Measurements from ENCODE around the gene ANKHD1. TPM values are rescaled to one million over a fixed set of nuclear protein-coding genes. Genes with fewer than 3 reads are reported as not detected.
"Not testable (repeated sequence)": the region's sequence is repeated elsewhere in the genome, so short reads cannot be mapped to it uniquely, and the experiment has no call there.

ANKHD1 gene
- total RNA-seq, 1 experiment from 2014 or later, result 130 TPM

DNA sequence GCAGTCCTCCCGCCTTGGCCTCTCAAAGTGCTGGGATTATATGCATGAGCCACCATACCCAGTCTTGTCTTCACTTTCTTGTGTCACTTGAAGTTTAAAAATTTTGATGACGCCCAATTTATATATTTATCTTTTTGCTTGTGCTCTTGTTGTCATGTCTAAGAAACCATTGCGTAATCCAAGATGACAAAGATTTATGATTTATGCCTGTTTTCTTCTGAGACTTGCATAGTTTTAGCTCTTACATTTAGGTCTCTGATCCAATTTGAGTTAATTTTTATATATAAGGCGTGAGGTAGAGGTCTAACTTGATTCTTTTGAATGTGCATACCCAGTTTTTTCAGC is 18.6 kb downstream of the ANKHD1 start:
- Mint-ChIP-seq H3K27ac (ENCODE audit: unreplicated experiment) (peak overlapping the region; percentile 56), H3K4me3 (ENCODE audit: unreplicated experiment) (no peak overlapping the region), H3K36me3 (ENCODE audit: insufficient read depth, unreplicated experiment) (peaks cover 33% of the 10 kb centered on the region), H3K27me3 (ENCODE audit: insufficient read depth, unreplicated experiment) (no peaks in the 10 kb centered on the region), H3K9me3 (ENCODE audit: unreplicated experiment) (no peaks in the 10 kb centered on the region), H3K4me1 (ENCODE audit: low read depth, unreplicated experiment) (peaks cover 21% of the 10 kb centered on the region)
- BruUV-seq (replicated peaks), result no TSS peak
- POLR2A ChIA-PET, result no interaction called here
- Histone ChIP-seq H3K4me1 (0 out of 2 replicates have a peak, but pooled peaks cover 5% of the 10 kb centered on the region), H3K9me3 (no peaks in the 10 kb centered on the region), H3K4me3 (ENCODE audit: low read depth, low read length) (no peak overlapping the region), H3K27me3 (replicated peaks; ENCODE audit: control insufficient read depth, insufficient read depth, low read length) (no peaks in the 10 kb centered on the region), H3K36me3 (ENCODE audit: control insufficient read depth, insufficient read depth, low read length) (peaks cover 1% of the 10 kb centered on the region; the same call in 1 of the 2 replicates)
- DNase-seq, result no peak
- TF ChIP-seq, protein P1, sequence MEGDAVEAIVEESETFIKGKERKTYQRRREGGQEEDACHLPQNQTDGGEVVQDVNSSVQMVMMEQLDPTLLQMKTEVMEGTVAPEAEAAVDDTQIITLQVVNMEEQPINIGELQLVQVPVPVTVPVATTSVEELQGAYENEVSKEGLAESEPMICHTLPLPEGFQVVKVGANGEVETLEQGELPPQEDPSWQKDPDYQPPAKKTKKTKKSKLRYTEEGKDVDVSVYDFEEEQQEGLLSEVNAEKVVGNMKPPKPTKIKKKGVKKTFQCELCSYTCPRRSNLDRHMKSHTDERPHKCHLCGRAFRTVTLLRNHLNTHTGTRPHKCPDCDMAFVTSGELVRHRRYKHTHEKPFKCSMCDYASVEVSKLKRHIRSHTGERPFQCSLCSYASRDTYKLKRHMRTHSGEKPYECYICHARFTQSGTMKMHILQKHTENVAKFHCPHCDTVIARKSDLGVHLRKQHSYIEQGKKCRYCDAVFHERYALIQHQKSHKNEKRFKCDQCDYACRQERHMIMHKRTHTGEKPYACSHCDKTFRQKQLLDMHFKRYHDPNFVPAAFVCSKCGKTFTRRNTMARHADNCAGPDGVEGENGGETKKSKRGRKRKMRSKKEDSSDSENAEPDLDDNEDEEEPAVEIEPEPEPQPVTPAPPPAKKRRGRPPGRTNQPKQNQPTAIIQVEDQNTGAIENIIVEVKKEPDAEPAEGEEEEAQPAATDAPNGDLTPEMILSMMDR (IDR thresholded peaks at IDR 0.05; ENCODE audit: insufficient read depth in 1 of 2, low read depth in 1 of 2, low read length in 1 of 2, severe bottlenecking in 1 of 2, unreplicated experiment in 1 of 2), result no peak
- intact Hi-C loops (cut with micrococcal nuclease; ENCODE audit: unreplicated experiment), result no loop called here
- CTCF ChIA-PET, result no interaction called here

DNA sequence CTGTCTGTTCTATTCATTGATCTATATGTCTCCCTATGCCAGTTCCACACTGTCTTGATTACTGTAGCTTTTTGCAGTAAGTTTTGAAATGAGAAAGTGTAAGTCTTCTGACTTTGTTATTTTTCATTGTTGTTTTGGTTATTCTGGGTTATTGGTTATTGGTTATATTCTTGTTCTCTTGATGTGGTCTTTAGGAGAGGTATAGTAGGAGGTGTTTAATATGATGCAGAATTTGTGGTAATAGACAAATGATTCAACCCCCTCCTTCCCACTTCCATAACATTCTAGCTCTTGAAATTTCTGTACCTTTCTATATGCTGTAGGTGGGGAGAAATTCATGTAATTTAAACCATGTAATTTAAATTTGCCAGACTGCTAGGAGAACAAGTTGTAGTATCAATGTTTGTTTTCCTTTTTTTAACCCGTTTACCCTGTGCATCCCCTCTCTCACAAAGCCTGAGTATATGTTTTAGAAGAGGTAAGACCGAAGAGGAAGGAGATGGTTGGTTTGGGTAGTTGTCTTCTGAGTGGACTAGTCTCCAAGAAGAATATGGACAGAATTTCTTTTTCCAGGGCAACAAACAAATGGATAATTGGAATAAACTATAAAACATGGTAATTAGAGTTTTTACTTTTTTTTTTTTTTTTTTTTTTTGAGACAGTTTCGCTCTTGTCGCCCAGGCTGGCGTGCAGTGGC is 19.2 kb downstream of the ANKHD1 start:
- no peak for DNase-seq
- Histone ChIP-seq H3K36me3 (ENCODE audit: control insufficient read depth, insufficient read depth, low read length) (peaks cover 1% of the 10 kb centered on the region; the same call in 1 of the 2 replicates), H3K27me3 (replicated peaks; ENCODE audit: control insufficient read depth, insufficient read depth, low read length) (no peaks in the 10 kb centered on the region), H3K9me3 (no peaks in the 10 kb centered on the region), H3K4me3 (ENCODE audit: low read depth, low read length) (no peak overlapping the region), H3K4me1 (0 out of 2 replicates have a peak, but pooled peaks cover 5% of the 10 kb centered on the region)
- TF ChIP-seq, protein P1 (IDR thresholded peaks at IDR 0.05; ENCODE audit: insufficient read depth in 1 of 2, low read depth in 1 of 2, low read length in 1 of 2, severe bottlenecking in 1 of 2, unreplicated experiment in 1 of 2), result no peak
- CTCF ChIA-PET, result no interaction called here
- no peaks in the 10 kb centered on the region for H3K9me3 Mint-ChIP-seq (ENCODE audit: unreplicated experiment)
- no peak overlapping the region for H3K27ac Mint-ChIP-seq (ENCODE audit: unreplicated experiment)
- H3K36me3 Mint-ChIP-seq (ENCODE audit: insufficient read depth, unreplicated experiment), result peaks cover 36% of the 10 kb centered on the region
- intact Hi-C loops (cut with micrococcal nuclease; ENCODE audit: unreplicated experiment), result no loop called here
- no peak overlapping the region for H3K4me3 Mint-ChIP-seq (ENCODE audit: unreplicated experiment)
- peaks cover 21% of the 10 kb centered on the region for H3K4me1 Mint-ChIP-seq (ENCODE audit: low read depth, unreplicated experiment)
- no TSS peak for BruUV-seq (replicated peaks)
- POLR2A ChIA-PET, result no interaction called here
- no peaks in the 10 kb centered on the region for H3K27me3 Mint-ChIP-seq (ENCODE audit: insufficient read depth, unreplicated experiment)

DNA sequence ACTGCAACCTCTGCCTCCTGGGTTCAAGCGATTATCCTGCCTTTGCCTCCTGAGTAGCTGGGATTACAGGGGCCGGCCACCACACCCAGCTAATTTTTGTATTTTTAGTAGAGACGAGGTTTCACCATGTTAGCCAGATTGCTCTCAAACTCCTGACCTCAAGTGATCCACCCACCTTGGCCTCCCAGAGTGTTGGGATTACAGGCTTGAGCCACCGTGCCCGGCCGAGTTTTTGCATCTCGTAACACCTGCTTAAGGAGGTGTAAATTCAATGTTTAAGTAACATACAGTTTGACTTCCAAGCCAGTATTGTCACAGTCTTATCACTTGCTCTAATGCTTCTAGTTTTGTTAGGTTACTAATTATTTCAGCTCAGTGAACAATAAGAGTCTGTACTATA is 19.7 kb downstream of the ANKHD1 start:
- Mint-ChIP-seq H3K36me3 (ENCODE audit: insufficient read depth, unreplicated experiment) (peaks cover 35% of the 10 kb centered on the region), H3K4me1 (ENCODE audit: low read depth, unreplicated experiment) (peaks cover 21% of the 10 kb centered on the region)
- BruUV-seq (replicated peaks); H3K27me3 Mint-ChIP-seq (ENCODE audit: insufficient read depth, unreplicated experiment); POLR2A ChIA-PET; DNase-seq; H3K27me3 ChIP-seq (replicated peaks; ENCODE audit: control insufficient read depth, insufficient read depth, low read length); H3K4me3 Mint-ChIP-seq (ENCODE audit: unreplicated experiment); H3K9me3 ChIP-seq; H3K27ac Mint-ChIP-seq (ENCODE audit: unreplicated experiment); H3K9me3 Mint-ChIP-seq (ENCODE audit: unreplicated experiment); H3K4me1 ChIP-seq; H3K4me3 ChIP-seq (ENCODE audit: low read depth, low read length); H3K36me3 ChIP-seq (ENCODE audit: control insufficient read depth, insufficient read depth, low read length); intact Hi-C loops (cut with micrococcal nuclease; ENCODE audit: unreplicated experiment); CTCF ChIA-PET: not testable (repeated sequence)
